ENCODE data around the gene DDX47. TPM values are rescaled to one million over a fixed set of nuclear protein-coding genes. Genes with fewer than 3 reads are reported as not detected.

The DDX47 gene
- 107 and 110 TPM in 2 replicates for total RNA-seq (2014; rRNA removed; shearing (Covaris generic))

GRCh38 chr12:12813120-12814101, at the start of gene DDX47:
DDX47 (plus strand) TSS chr12:12813346; CDS start chr12:12813368, 22 bp downstream.

DNA sequence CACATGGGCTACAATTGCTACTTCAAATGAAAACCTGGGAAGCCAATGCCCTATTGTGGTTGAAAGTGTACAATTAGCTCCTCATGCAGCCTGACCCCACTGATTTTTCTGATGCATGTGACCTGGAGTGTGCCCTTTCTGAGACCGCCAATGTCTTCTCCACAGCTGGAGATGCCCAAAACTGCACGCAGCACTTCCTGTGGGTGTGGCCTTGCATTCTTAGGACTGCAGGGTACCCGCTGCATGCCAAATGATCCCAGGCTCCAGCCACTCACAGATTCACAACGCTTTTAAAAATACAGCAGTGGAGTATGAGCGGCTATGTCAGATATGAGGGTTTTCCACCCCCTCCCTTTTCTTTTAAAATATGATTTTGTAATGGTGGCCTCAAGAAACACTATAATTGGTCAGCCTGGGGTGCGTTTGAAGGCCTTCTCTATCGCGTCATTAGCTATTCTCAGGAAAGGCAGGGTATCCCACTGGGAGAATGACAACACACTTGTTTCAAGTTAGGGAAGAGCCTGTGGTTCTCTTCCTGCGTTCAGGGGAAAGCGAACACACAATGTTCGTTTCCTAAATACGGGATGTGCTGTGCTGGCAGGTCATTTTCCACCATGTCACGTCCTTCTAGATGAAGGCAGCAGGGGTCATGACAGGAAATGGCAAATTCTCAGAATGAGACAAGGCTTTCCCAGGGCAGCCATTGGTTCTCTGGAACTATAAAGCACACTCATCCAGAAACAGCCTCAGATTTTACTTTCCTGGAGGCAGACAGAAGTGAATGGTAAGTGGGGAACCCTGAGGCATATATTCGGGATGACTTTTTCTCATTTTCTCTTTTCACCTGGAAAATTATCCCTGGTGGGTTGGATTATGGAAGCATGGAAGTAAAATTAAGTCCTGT, 28.0 kb upstream of the DDX47 start, which contains the start of gene APOLD1:
Gene APOLD1, plus strand, starts transcription at position 749 of the 904 bp plus-strand sequence. Its CDS starts 33 bp downstream, at position 782.

Small RNA genes lying within 50 kb of the gene (small RNA-seq; reads per million reads assigned to genes)
- not detected for gene AC007215.1
- not detected for gene MIR613

Other genes starting within 250 kb of the DDX47 start
- 25.2 and 29.6 TPM in 2 replicates for gene CREBL2, start 201.5 kb upstream of the DDX47 start, total RNA-seq (2014; rRNA removed; shearing (Covaris generic))
- 1.4 and 1.6 TPM in 2 replicates for gene GPR19, start 117.2 kb upstream of the DDX47 start, total RNA-seq (2014; rRNA removed; shearing (Covaris generic))
- 26.3 and 28.1 TPM in 2 replicates for gene CDKN1B, start 96.0 kb upstream of the DDX47 start, total RNA-seq (2014; rRNA removed; shearing (Covaris generic))
- gene APOLD1, start 27.7 kb upstream of the DDX47 start, total RNA-seq (2014; rRNA removed; shearing (Covaris generic)) = 0.94 and 1.1 TPM in 2 replicates
- gene GPRC5A, start 78.2 kb downstream of the DDX47 start, total RNA-seq (2014; rRNA removed; shearing (Covaris generic)) = 112 and 122 TPM in 2 replicates
- gene GPRC5D, start 138.8 kb downstream of the DDX47 start, total RNA-seq (2014; rRNA removed; shearing (Covaris generic)) = not detected in 2 replicates
- 2.8 and 3.1 TPM in 2 replicates for gene HEBP1, start 186.9 kb downstream of the DDX47 start, total RNA-seq (2014; rRNA removed; shearing (Covaris generic))
- gene FAM234B, start 231.0 kb downstream of the DDX47 start, total RNA-seq (2014; rRNA removed; shearing (Covaris generic)) = 4.7 and 4.9 TPM in 2 replicates

Measured in A375 (cell line).